Effector CD8-positive, alpha-beta T cell (primary cell): Measurements from ENCODE around the gene COL1A2.

Experiments used
- DNase-seq: peaks from one replicate; lab custom pipeline; 2025; lab: John Stamatoyannopoulos, UW

COL1A2 gene

DNA sequence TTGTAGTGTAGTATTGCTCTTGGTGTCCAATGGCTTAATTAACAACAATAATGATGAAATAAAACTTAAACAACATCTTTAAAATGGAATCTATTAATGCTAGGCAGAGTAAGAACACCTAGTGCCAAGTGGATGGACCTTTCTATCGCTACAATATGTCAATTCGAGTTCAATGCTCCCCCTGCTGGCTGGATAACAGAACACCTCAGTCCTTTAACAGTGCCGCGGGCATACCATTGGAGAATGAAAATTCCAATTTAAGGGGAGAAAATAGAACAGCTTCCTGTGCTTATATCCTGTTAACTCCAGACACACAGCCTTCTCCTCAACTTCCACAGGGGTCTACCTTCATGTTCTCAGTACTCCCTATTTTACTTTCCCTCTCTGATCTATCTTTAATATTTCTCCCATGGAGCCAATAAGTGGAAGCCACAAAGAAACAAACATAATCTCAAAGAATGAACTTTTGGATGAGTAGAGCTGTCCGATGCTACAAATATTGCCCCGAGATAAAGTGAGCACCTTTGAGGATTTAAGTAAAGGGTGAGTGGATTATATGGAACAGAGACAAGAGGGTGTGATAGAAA, 41.4 kb downstream of the COL1A2 start:
- peak; percentile 12 for DNase-seq

- DNase-seq = no peak
Observed at GRCh38 chr7:94436700-94437099, 42.0 kb downstream of the COL1A2 start.

DNA sequence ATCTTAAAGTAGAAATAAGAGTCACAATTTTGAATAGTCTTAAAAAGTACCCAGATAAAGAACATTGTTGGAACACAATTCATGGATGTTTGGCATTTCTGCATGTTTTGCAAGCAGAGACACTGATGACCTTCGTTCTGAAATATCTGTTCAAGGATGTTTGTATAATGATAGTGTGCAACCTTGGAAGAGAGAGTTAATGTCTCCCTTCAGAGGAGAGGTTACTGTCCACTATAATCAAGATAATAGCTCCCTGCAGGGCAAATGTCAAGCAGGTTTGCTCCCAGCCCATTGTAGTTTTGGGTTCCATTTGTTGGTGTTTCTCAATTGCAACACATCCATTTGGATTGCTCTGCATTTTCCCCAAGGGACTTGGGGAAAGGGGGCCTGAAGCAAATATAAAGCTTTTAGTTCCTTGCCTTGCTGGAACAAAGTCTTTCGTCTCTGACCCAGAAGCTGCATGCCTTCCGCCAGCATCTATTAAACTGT, 45.2 kb downstream of the COL1A2 start:
- no peak for DNase-seq

DNA sequence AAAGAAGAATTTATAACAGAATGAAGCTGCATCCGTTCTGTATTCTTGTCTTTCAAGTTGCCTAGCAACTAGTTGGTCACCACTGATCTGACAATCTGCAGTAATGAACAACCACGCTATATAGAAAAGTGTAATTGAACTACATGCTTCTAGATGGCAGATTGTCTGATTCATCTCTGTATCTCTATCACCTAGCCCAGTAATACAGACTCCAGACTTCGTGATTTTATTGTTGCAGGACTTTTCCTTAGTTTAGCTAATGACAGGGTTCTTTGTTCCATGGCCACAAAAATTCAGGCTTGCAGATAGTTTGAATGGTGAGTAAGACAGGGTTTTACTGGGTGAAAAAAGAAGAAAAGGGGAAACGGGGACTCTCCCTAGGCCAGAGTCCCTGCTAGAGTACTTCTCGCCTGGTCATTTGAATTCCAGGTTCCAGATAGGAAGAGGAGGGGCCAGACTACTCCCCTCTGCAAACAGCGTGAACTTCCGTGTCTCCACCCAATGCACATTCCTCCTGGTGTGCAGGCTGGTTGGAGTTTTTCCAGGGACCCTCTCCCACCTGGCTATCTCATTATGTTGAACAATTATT, 45.9 kb downstream of the COL1A2 start:
- no peak for DNase-seq

DNA sequence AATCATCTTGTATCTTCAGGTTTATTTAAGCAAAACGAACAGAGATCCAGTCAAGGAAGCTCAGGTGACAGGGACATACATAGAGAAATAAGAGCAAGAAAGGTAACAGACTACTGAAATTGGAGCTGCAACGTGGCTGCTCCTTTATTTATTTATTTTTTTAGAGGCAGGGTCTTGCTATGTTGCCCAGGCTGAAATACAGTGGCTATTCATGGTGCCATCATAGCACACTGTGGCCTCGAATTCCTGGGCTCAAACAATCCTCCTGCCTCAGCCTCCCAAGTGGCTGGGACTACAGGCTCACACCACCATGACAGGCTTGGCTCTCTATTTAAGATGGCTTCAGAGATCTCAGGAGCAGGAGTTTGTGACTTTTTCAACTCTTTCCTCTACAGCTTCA, 46.4 kb downstream of the COL1A2 start:
- no peak for DNase-seq

- no peak for DNase-seq
Observed at GRCh38 chr7:94442639-94443038, 47.9 kb downstream of the COL1A2 start.

GRCh38 chr7:94444813-94445212, 50.1 kb downstream of the COL1A2 start:
- DNase-seq = no peak

DNA sequence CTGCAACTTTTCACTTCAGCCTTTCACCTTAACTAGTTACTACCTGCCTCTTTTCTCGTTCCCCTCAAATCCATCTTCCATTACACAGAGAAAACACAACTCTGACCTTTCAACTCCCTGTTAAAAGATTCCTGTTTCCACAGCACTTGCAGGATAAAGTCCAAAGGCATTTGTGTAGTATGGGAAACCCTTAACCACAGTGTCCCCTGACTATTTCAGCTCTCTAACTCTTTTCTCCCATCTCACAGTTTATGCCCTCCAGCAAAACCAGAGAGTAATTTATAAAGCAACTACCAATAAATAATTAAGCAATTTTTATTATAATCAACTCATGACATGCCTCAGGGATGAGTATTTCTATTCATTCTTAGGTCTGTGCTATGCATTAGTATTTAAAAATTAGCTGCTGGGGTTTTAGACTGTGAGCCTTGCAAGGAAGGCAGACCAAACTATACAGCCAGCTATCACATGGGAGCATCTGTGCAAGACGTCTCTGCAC, 51.0 kb downstream of the COL1A2 start:
- DNase-seq = no peak

DNA sequence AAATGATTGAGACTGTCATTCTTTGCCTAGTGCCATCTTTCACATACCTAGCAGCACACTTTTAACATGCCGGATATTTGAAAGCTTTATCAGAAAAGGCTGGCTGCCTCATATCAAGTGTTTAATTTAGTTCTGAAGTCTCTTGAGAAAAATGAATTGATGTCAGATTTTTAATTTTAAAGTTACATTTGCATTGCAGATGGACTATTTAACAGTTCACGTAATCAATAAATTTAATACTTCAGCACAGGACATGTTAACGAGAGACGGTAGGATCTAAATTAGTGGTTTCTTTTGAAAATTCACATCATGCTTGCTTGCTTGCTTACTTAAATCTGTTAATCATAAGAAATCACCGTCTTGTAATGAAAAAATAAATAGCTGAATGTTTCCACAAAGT, 51.6 kb downstream of the COL1A2 start:
- no peak for DNase-seq

DNA sequence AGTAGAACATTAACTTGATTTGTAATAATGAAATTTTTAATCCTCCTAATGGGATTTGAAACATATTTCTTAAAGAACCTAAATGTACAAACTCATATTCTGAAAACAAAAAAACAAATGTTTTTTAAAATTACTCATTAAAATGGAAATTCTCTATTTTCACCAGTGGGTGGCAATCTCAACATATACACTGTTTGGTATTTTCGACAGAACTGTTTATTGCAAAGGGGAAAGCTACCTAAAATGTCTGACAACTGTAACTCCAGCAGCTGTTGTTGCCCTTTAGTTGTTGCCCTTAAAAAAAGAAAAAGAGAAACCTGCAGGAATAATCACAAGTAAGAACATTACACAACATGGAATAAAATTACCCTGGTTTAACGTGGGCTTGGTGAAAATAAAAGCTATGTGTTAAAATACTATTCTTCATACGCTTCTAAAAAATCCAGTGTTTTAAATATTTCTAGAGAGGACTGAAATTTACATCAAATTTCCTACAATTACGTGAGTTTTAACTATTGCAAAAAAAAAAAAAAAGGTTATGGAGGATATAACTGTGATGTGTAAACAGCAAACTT, 54.5 kb downstream of the COL1A2 start:
- DNase-seq = no peak

- DNase-seq = no peak
Observed at GRCh38 chr7:94450044-94450697, 55.5 kb downstream of the COL1A2 start.

DNA sequence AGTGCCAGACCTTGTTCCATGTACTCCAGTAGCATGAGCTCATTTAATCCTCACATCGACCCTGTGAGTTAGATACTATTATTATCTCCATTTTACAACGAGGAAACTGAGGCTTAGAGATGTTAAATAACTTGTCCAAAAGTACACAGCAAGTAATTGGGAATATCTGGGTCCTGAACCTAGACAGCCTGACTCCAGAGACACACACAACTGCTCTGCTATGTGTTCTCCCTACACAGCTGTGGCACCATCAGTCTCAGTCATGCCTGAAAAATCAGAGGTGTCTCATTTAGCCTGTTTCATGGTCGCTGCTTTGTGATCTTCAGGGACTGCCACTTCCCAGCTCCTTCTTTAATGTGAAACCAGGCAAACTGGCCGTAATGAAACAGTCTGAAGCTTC, 56.5 kb downstream of the COL1A2 start:
- no peak for DNase-seq

DNA sequence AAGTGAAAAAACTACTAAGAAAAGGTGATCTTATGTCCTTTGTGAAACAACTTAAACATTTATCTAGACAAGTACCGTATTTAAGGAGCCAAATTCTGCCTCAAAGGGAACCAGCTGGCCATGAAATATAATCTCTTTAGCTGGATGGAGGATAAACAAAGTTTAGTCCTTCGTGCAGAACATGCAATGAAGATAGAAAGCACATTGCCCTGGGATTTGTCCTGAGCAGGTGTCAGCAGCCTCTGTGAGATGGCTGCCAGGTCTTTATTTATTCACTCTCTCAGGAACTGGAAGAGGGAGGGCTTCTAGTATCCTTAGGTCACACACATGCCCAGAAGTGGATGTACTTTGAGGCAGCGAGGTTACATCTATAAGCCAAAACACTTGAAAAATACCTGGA, 57.5 kb downstream of the COL1A2 start:
- DNase-seq = no peak

DNA sequence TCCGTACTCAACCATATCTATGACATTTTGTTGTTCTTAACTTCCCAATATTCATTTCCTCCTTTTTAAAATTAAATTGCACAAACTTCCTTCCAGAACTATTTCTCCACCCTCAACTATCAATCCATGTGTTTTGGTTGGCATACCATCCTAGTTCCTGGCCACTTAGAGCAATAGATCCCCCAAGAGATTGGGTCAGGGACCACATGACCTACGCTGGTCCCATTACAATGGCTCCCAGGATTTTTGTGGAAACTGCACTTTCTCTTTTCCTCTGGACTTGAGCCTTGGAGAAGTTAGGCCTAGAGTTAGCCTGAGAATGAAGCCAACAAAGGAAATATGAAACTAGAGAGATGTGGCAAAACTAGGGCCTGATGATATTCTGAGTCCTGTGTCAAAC, 59.2 kb downstream of the COL1A2 start:
- DNase-seq = no peak

DNA sequence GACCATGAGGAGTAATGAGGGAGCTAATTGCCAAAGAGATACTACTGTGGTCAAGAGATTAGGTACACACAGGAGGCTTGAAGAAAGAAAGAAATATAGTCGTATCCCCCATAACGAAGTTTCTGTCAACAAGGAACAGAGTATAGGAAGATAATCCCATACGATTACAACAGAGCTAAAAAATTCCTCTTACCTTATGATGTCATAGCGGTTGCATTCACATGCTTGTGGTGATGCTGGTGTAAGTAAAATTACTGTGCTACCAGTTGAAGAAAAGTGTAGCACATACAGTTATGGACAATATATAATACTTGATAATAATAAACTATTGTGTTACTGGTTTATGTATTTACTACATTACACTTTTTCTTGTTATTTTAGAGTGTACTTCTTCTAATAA, 63.3 kb downstream of the COL1A2 start:
- no peak for DNase-seq

- DNase-seq = no peak
Observed at GRCh38 chr7:94466516-94466915, 71.8 kb downstream of the COL1A2 start.

DNA sequence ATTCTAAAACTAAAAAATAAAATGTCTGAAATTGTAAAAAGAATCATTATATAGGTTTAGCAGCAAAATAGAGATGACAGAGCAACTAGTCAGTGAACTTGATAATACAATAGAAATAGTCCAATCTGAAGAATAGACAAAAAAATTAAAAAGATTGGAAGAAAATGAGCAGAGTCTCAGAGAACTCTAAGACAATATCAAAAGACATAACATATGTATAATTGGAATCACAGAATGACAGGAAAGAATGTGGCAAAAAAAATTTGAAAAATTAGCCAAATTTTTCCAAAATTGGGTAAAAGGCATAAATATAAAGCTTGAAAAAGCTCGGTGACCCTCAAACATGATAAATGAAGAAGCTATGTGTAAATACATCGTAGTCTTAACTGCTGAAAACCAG, 76.9 kb downstream of the COL1A2 start:
- DNase-seq = no peak

GRCh38 chr7:94472608-94473007, 77.9 kb downstream of the COL1A2 start:
- DNase-seq = no peak

DNA sequence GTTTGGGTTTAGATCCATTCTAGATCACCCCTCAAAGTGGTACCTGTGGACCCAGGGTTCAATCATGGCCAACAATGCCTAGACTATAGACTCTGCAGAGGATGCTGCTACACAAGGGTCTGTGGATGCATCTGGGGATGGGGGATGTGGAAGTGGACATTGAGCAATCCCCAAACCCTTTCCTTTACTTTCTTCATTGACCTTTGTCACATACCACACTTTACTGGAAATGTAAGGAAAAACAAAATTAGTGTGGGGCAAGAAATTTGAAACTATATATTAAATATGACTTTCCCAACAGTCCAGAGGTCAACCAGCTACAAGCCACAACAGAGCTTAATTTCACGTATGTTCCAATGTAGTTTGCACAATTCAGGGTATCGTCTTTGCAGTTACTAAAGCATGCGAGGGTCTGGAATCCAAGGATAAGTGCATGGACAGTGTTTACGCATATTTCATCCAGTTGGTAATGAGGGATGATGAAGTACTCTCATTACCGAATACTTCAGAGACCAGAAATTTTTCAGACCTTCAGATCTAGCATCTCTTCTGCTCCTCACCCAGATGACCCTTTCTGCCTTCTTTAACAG, 81.7 kb downstream of the COL1A2 start:
- no peak for DNase-seq

- DNase-seq = no peak
Observed at GRCh38 chr7:94477878-94478277, 83.2 kb downstream of the COL1A2 start.

GRCh38 chr7:94478648-94479214, 84.0 kb downstream of the COL1A2 start:
- no peak for DNase-seq
